ENCODE measurements around the gene ANKRD24. TPM values are rescaled to one million over a fixed set of nuclear protein-coding genes. Genes with fewer than 3 reads are reported as not detected.

The ANKRD24 gene
- total and polyA plus RNA-seq, 8 donors = 0.58 to 2.3 (median 1.3) TPM

- no peaks in the 10 kb centered on the region for H3K9me3 ChIP-seq
- intact Hi-C loops (cut with DNase I) = no loop called here
- H3K27ac ChIP-seq = no peak overlapping the region
- H3K36me3 ChIP-seq = no peaks in the 10 kb centered on the region
- no peak for ATAC-seq
- H3K4me3 ChIP-seq = no peak overlapping the region
- peaks cover 0 to 8% of the 10 kb centered on the region in 2 donors for H3K4me1 ChIP-seq
- DNase-seq = no peak
- no peak for TF ChIP-seq CTCF (IDR thresholded peaks at IDR 0.05)
- H3K27me3 ChIP-seq = peaks cover 12 to 62% of the 10 kb centered on the region in 2 donors
These were observed 17.3 kb downstream of the ANKRD24 start for GRCh38 chr19:4199699-4200293.

- peaks cover 0 to 8% of the 10 kb centered on the region in 2 donors for H3K4me1 ChIP-seq
- intact Hi-C loops (cut with DNase I) = no loop called here
- ATAC-seq (no peak), DNase-seq (no peak)
- H3K9me3 ChIP-seq = no peaks in the 10 kb centered on the region
- no peak overlapping the region for H3K4me3 ChIP-seq
- no peak overlapping the region for H3K27ac ChIP-seq
- no peaks in the 10 kb centered on the region for H3K36me3 ChIP-seq
- peaks cover 12 to 50% of the 10 kb centered on the region in 2 donors for H3K27me3 ChIP-seq
- no peak for TF ChIP-seq CTCF (IDR thresholded peaks at IDR 0.05)
These were observed 18.6 kb downstream of the ANKRD24 start for GRCh38 chr19:4200940-4201542.

GRCh38 chr19:4201798-4202197, 19.3 kb downstream of the ANKRD24 start:
- intact Hi-C loops (cut with DNase I) = no loop called here
- Histone ChIP-seq H3K27ac (no peak overlapping the region), H3K9me3 (no peaks in the 10 kb centered on the region), H3K36me3 (no peaks in the 10 kb centered on the region), H3K4me1 (peaks cover 0 to 8% of the 10 kb centered on the region in 2 donors), H3K4me3 (no peak overlapping the region), H3K27me3 (peaks cover 12 to 42% of the 10 kb centered on the region in 2 donors)
- DNase-seq (no peak), ATAC-seq (no peak)
- TF ChIP-seq CTCF (IDR thresholded peaks at IDR 0.05) = no peak

- peaks cover 0 to 16% of the 10 kb centered on the region in 2 donors for H3K27me3 ChIP-seq
These were observed 24.5 kb downstream of the ANKRD24 start for GRCh38 chr19:4206818-4207484.

More at GRCh38 chr19:4206818-4207484, 24.5 kb downstream of the ANKRD24 start:
- no peaks in the 10 kb centered on the region for H3K4me1 ChIP-seq
- no peak for DNase-seq
- intact Hi-C loops (cut with DNase I) = no loop called here
- H3K9me3 ChIP-seq = no peaks in the 10 kb centered on the region
- no peaks in the 10 kb centered on the region for H3K36me3 ChIP-seq
- H3K27ac ChIP-seq = no peak overlapping the region
- no peak for TF ChIP-seq CTCF (IDR thresholded peaks at IDR 0.05)
- no peak overlapping the region for H3K4me3 ChIP-seq
- ATAC-seq = no peak
